ENCODE data around the gene GPRC5A.

GPRC5A gene

DNA sequence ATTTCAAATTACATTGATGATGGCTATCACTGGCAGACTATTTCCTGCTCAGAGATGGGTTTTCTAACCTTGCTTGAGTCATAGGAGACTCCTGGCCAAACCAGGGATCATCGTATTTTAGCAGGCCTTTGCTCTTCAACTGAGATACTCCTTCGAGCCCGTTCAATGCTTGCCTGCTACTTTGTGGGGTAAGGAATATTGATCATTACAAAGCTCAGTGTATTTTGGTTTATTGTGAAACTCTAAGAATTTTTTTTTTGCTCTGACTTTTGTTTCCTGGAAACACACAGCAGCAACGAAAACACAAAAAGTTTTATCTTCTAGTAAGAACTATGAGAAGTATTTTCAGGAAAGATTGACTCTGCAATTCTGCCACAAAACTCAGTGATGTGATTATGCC is 56.5 kb downstream of the GPRC5A start:
- TF ChIP-seq, protein P1, sequence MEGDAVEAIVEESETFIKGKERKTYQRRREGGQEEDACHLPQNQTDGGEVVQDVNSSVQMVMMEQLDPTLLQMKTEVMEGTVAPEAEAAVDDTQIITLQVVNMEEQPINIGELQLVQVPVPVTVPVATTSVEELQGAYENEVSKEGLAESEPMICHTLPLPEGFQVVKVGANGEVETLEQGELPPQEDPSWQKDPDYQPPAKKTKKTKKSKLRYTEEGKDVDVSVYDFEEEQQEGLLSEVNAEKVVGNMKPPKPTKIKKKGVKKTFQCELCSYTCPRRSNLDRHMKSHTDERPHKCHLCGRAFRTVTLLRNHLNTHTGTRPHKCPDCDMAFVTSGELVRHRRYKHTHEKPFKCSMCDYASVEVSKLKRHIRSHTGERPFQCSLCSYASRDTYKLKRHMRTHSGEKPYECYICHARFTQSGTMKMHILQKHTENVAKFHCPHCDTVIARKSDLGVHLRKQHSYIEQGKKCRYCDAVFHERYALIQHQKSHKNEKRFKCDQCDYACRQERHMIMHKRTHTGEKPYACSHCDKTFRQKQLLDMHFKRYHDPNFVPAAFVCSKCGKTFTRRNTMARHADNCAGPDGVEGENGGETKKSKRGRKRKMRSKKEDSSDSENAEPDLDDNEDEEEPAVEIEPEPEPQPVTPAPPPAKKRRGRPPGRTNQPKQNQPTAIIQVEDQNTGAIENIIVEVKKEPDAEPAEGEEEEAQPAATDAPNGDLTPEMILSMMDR (conservative IDR thresholded peaks at IDR 0.05; ENCODE audit: low read length) = no peak
- DNase-seq (ENCODE audit: low read depth) = no peak
- no peak overlapping the region for H3K4me3 ChIP-seq (ENCODE audit: low read length)

DNA sequence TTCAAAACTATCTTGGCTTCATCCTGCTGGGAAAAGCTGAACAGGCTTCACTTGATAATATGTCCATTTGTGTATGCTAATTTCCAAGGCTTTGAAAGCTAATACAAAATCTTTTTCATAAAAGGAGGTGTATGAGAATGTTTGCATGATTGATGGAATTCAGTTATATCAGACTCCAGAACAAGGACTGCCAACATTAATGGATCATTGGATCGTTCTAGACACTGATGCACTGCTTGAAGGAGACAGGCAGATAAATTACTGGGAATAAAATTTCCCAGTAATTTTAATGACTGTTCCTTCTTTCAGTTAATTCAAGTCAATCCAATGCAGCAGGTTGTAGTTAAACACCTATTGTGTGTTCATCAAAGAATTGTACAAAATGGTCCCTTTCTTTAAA is 60.1 kb downstream of the GPRC5A start:
- no peak for DNase-seq (ENCODE audit: low read depth)
- TF ChIP-seq, protein P1 (conservative IDR thresholded peaks at IDR 0.05; ENCODE audit: low read length) = no peak
- H3K4me3 ChIP-seq (ENCODE audit: low read length) = no peak overlapping the region

GRCh38 chr12:12952036-12952435 is 60.7 kb downstream of the GPRC5A start, which contains the start of gene GPRC5D:
GPRC5D (minus strand) TSS chr12:12952170; CDS start chr12:12950384, 1,786 bp downstream.
- no peak for DNase-seq (ENCODE audit: low read depth)
- H3K4me3 ChIP-seq (ENCODE audit: low read length) = no peak within 1 kb of the TSS
- TF ChIP-seq, protein P1 (conservative IDR thresholded peaks at IDR 0.05; ENCODE audit: low read length) = no peak

- no peak overlapping the region for H3K4me3 ChIP-seq (ENCODE audit: low read length)
- no peak for DNase-seq (ENCODE audit: low read depth)
- TF ChIP-seq, protein P1 (conservative IDR thresholded peaks at IDR 0.05; ENCODE audit: low read length) = no peak
These were observed 63.0 kb downstream of the GPRC5A start for GRCh38 chr12:12954356-12954755.

- no peak for DNase-seq (ENCODE audit: low read depth)
- H3K4me3 ChIP-seq (ENCODE audit: low read length) = no peak overlapping the region
- TF ChIP-seq, protein P1 (conservative IDR thresholded peaks at IDR 0.05; ENCODE audit: low read length) = no peak
These were observed 63.7 kb downstream of the GPRC5A start for GRCh38 chr12:12954878-12955625.

DNA sequence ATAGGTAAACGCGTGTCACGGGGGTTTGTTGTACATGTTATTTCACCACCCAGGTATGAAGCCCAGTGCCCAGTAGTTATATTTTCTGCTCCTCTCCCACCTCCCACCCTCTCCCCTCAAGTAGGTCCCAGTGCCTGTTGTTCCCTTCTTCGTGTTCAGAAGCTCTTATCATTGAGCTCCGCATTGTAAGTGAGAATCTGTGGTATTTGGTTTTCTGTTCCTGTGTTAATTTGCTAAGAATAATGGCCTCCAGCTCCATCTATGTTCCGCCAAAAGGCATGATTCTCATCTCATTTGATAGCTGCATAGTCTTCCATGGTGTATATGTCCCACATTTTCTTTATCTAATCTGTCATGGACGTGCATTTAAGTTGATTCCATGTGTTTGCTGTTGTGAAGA is 67.5 kb downstream of the GPRC5A start:
- no peak for DNase-seq (ENCODE audit: low read depth)
- H3K4me3 ChIP-seq (ENCODE audit: low read length) = no peak overlapping the region
- TF ChIP-seq, protein P1 (conservative IDR thresholded peaks at IDR 0.05; ENCODE audit: low read length) = no peak

DNA sequence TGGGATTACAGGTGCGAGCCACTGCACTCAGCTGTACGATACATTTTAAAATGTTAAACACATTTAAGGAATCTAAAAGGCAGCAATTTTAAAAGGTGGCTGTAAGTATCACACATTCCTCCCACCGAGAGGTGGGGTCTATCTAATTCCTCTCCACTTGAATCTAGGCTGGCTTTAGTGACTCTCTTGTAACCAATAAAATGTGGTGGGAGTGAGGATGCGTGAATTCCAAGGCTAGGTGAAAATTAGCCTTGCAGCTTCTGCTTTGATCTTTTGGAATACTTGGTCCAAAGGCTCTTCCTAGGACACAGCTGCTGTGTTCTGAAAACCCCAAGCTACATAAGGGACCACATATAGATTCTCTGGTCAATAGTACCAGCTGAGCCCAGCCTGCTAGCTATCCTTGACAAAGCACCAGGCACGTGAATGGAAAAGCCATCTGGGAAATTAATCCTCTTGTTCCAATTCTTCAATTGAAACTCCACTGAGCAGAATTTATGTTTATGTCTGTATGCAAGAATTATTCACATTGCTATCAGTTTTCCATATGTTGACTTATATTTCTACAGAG is 69.4 kb downstream of the GPRC5A start:
- no peak for DNase-seq (ENCODE audit: low read depth)
- TF ChIP-seq, protein P1 (conservative IDR thresholded peaks at IDR 0.05; ENCODE audit: low read length) = no peak
- H3K4me3 ChIP-seq (ENCODE audit: low read length) = no peak overlapping the region

All from AG10803 (cell line).